ENCODE measurements around the gene SSTR1. TPM values are rescaled to one million over a fixed set of nuclear protein-coding genes. Genes with fewer than 3 reads are reported as not detected.
A peak's percentile ranks its signal among the peaks of the same experiment; 100 is the strongest.

SSTR1 gene
- total RNA-seq, 1 donor from 2014 or later, result 5.8 TPM

DNA sequence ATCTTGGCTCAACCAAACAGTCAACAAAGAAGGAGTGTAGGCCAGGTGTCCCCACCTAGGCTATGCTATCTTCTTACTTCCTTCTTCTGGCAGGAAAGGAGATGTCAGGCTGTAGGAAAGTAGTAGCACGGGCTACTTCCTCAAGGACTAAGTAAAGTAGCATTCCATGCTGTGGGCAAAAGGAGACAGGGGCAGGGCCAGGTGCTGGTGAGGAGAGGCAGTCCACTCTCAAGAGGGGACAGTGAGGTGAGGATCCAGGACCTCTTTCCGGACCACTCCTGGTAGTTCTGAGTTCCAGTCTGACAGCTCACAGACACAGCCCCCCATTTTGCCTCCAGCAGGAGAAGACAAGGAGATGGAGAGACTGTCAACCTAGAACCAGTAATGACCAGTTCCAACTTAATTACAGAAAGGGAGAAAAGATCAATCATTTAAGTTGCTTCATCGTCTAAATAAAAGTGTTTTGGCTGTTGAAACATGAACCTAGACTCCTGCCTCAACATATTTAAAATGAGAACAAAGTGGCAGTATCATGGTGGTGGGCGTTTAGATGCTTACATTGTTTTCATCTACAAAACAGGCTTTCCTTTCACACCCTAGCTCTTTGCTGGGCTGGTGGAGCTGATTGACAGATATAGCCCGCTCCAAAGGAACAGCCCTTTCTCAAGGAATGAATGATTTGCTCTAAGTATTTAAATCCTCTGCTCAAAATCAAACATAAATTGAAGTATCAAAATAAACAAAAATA lies 5.1 kb upstream of the SSTR1 start:
- no peak for DNase-seq (ENCODE audit: low spot score)

DNA sequence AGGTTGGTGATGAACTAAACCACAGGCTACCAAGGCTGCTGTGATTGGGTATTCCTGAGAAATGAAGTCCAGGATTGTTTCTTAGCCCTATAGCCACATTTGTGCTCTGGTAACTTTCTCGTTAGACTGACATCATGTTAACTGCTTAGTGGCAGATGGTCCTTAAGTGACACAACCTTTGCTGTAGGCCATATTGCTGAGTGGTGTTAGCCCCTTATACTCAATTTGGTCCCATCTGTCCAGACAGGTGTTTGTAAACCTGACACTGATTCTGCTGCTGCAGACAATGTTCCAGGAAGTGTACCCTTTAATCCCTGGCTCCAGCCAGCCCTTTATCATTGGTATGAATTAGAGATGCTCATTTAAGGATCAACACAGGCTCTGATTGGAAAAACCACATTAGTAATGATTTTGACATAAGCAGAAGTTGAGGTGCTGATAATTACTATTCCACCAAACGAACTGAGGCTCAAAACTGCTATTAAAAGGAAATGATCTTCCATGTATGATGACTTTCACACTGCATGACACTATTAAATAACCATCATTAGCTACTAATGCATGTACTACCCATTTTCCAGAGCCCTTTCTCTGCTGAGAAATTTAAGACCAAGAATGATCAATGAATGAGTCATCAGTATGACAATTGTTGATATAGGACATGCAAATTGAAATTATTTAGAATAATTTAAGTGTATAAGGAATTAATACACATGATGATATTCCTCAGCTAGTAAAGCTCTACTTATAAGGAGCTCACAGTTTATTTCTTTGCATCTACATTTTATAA lies 3.6 kb upstream of the SSTR1 start:
- no peak for DNase-seq (ENCODE audit: low spot score)

DNA sequence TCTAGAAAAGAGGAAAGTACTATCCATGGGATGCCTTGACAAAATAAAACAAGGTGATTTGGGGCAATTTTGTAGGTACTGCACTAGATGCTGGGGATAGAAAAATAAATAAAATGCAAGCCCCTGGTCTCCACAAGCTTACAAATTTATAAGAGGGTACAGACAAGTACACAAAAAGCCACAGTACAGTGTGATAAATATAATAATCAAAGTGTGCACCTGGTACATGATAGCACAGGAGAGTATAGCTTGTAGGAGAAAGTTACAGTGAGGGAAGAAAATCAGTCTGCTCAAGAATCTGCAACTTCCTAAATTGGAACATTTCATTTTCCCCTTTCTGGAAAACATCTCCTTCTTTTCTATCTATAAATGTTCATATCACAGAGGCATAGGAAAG lies 3.0 kb upstream of the SSTR1 start:
- DNase-seq (ENCODE audit: low spot score), result no peak

DNA sequence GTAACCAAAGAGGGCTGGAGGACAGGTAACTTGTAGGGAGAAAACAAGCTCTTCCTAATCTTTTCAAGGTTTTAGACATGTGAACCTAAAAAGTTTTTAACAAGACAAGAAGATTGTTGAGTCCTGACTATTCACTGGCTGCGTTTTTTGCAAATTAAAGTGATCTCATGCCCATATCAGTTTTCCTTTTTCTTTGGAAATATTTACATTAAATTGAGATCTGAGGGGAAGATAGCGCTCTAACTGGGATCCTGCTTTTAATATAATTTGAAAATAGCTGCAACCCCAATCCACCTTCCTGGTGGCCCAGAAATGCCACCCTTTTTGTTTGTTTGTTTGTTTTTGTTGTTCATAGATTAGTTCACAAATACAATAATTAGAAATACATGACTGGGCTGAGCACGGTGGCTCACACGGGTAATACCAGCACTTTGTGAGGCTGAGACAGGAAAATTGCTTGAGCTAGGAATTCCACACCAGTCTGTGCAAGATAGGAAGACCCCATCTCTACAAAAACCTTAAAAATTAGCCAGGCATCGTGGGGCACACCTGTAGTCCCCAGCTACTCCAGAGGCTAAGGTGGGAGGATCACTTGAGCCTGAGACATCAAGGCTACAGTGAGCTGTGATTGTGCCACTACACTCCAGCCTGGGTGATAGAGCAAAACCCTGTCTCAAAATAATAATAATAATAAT lies 2.4 kb upstream of the SSTR1 start:
- no peak for DNase-seq (ENCODE audit: low spot score)

DNA sequence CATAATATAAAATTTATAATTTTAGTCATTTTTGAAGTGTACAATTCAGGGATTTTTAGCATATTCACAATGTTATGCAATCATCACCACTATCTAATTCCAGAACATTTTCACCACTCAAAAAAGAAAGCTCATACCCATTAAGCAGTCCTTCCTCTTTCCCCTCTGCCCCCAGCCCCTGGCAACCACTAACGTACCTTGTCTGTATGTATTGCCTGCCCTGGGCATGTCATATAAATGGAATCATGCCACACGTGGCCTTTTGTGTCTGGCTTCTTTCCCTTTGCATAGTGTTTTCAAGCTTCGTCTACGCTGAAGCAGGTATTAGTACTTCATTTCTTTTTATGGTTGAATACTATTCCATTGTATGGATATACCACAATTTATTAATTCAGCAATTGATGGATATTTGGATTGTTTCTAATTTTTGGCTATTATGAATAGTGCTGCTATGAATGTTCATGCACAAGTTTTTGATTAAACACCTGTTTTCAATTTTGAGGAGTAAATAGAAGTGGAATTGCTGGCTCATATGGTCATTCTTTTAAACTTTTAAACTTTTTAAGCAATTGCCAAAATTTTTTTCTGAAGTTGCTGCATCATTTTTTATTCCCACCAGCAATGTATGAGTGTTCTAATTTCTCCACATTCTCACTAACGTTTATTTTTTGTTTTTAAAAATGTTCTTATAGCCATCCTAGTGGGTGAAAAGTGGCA lies 1.6 kb upstream of the SSTR1 start:
- no peak for DNase-seq (ENCODE audit: low spot score)

DNA sequence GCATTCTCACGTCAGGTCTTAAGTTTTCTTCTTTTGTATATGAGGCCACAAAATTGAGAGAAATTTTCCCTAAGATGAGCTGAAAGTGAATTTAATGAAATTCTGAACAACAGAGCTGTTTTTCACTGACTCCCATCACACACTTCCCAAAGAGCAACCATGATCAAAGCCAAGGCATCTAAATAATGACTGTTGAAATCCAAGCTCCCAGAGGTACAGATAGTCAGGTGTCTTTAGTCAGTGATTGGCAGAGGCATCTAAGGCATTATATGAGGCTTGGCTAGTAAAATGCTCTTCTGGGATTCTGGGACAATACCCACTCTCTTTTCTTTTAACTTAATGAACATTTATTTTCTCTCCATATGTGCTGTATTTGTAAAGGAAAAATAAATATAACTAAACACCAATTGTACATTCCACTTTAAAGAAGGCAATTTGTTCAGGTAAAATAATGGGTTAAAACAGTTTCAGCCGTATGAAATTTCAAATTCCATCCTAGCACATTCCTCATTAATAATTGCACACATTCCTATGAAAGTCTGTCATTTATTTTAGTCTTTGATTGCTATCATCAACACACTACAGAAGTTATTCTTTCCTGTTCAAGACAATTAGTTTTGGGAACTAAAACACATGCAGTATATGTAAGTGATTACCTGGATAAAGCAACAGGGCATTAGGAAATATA lies 871 bp upstream of the SSTR1 start:
- DNase-seq (ENCODE audit: low spot score), result no peak

DNA sequence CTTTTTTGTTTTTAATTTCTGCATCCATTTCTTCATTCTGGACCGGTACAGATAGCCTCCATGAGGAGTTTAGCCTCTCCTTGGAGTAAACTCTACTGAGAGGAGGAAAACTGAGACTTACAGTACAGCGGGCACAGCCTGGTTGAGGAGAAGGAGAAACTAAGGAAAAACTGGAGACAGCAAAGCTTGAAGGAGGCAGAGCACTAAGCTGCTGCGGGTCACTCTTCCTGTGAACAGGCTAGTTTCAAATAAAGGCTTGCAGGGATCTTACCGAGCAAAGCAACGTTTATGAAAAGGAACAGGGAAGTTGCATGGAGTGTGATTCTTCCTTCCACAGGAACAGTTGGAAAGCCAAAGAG lies 348 bp upstream of the SSTR1 start:
- peak; percentile 9 for DNase-seq (ENCODE audit: low spot score)

DNA sequence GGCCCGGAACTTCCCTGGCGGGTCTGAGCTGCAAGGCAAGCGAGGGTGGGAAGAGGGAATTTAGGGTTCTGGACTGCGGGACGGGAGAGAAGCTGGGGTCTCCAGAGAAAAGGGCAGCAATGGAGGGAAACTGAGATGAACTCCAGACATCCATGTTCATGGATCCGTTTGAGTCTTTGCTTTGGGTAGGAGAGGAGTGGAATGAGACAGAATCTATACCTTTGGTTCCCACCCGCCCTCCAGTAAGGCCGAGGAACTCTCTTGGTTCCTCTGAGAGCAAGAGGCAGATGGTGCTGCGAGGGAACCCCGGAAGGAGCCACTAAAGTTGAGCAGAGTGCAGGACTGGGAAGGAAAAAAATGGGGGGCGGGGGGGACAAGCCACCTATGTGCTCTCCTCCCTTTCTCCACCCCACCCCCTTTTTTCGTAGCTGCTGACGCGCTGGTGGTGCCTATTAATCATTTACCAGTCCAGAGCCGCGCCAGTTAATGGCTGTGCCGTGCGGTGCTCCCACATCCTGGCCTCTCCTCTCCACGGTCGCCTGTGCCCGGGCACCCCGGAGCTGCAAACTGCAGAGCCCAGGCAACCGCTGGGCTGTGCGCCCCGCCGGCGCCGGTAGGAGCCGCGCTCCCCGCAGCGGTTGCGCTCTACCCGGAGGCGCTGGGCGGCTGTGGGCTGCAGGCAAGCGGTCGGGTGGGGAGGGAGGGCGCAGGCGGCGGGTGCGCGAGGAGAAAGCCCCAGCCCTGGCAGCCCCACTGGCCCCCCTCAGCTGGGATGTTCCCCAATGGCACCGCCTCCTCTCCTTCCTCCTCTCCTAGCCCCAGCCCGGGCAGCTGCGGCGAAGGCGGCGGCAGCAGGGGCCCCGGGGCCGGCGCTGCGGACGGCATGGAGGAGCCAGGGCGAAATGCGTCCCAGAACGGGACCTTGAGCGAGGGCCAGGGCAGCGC lies 1.2 kb downstream of the SSTR1 start:
- peak; percentile 17 for DNase-seq (ENCODE audit: low spot score)

DNA sequence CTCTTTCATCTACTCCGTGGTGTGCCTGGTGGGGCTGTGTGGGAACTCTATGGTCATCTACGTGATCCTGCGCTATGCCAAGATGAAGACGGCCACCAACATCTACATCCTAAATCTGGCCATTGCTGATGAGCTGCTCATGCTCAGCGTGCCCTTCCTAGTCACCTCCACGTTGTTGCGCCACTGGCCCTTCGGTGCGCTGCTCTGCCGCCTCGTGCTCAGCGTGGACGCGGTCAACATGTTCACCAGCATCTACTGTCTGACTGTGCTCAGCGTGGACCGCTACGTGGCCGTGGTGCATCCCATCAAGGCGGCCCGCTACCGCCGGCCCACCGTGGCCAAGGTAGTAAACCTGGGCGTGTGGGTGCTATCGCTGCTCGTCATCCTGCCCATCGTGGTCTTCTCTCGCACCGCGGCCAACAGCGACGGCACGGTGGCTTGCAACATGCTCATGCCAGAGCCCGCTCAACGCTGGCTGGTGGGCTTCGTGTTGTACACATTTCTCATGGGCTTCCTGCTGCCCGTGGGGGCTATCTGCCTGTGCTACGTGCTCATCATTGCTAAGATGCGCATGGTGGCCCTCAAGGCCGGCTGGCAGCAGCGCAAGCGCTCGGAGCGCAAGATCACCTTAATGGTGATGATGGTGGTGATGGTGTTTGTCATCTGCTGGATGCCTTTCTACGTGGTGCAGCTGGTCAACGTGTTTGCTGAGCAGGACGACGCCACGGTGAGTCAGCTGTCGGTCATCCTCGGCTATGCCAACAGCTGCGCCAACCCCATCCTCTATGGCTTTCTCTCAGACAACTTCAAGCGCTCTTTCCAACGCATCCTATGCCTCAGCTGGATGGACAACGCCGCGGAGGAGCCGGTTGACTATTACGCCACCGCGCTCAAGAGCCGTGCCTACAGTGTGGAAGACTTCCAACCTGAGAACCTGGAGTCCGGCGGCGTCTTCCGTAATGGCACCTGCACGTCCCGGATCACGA lies 2.2 kb downstream of the SSTR1 start:
- DNase-seq (ENCODE audit: low spot score), result no peak

DNA sequence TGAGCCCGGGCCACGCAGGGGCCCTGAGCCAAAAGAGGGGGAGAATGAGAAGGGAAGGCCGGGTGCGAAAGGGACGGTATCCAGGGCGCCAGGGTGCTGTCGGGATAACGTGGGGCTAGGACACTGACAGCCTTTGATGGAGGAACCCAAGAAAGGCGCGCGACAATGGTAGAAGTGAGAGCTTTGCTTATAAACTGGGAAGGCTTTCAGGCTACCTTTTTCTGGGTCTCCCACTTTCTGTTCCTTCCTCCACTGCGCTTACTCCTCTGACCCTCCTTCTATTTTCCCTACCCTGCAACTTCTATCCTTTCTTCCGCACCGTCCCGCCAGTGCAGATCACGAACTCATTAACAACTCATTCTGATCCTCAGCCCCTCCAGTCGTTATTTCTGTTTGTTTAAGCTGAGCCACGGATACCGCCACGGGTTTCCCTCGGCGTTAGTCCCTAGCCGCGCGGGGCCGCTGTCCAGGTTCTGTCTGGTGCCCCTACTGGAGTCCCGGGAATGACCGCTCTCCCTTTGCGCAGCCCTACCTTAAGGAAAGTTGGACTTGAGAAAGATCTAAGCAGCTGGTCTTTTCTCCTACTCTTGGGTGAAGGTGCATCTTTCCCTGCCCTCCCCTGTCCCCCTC lies 3.0 kb downstream of the SSTR1 start:
- DNase-seq (ENCODE audit: low spot score), result no peak

DNA sequence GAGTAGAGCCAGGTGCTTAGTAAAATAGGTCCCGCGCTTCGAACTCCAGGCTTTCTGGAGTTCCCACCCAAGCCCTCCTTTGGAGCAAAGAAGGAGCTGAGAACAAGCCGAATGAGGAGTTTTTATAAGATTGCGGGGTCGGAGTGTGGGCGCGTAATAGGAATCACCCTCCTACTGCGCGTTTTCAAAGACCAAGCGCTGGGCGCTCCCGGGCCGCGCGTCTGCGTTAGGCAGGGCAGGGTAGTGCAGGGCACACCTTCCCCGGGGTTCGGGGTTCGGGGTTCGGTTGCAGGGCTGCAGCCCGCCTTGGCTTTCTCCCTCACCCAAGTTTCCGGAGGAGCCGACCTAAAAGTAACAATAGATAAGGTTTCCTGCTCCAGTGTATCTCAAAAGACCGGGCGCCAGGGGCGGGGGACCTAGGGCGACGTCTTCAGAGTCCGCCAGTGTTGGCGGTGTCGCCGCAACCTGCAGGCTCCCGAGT lies 3.6 kb downstream of the SSTR1 start:
- DNase-seq (ENCODE audit: low spot score), result no peak

DNA sequence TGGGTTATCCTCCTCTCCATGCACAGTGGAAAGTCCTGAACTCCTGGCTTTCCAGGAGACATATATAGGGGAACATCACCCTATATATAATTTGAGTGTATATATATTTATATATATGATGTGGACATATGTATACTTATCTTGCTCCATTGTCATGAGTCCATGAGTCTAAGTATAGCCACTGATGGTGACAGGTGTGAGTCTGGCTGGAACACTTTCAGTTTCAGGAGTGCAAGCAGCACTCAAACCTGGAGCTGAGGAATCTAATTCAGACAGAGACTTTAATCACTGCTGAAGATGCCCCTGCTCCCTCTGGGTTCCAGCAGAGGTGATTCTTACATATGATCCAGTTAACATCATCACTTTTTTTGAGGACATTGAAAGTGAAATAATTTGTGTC lies 4.4 kb downstream of the SSTR1 start:
- DNase-seq (ENCODE audit: low spot score), result no peak

DNA sequence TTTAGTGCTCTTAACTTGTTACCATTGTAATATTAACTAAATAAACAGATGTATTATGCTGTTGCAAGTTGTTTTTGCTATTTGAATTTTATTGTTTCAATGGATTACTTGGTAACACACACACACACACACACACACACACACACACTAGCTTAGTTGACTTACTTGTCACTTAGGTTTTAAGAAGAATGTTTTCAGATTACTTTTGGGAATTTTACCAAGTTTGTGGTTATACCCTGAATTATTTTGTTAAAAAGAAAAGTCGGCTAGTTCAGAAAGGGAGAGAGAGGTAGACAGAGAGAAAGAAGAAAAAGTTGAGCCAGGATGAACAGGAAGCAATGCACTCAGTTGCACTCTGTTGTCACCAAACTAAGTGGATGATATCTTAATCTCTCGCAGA lies 5.3 kb downstream of the SSTR1 start:
- no peak for DNase-seq (ENCODE audit: low spot score)

DNA sequence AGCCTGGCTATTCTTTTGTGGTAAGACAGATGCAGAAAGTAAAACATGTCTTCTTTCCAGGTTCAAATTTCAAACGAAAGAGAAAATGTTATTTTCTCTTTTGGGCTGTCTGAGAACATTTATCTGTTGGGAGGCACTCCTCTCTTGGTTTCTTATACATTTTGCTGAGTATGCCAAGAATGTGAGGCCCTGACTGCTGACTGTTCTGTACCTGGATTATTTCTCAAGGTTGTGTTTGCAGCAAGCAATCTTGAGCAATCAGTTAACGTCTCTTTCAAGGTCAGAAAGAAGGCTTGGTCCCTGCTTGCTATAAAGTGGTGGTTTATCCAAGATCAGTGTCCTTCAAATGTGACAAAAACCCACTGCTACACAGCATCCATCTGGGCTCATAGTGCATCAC lies 9.8 kb downstream of the SSTR1 start:
- peak; percentile 17 for DNase-seq (ENCODE audit: low spot score)

DNA sequence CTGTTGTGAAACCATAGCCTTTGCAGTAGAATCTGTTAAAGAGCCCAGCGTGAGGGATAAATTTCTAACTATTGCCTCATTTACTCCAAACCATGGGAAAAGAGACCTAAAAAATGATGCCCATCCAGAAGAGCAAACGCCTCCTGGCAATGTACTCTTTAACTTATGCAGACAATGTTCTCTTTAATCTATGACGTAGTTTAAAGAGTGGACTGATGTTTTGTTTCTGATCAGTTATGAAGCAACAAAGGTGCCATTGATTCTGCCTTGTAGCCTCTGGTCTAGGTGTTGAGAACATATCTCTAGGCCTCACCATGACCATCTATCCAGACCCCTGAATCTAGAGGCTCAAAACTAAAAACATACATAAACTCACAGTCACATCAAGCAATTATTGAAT lies 13.4 kb downstream of the SSTR1 start:
- no peak for DNase-seq (ENCODE audit: low spot score)

DNA sequence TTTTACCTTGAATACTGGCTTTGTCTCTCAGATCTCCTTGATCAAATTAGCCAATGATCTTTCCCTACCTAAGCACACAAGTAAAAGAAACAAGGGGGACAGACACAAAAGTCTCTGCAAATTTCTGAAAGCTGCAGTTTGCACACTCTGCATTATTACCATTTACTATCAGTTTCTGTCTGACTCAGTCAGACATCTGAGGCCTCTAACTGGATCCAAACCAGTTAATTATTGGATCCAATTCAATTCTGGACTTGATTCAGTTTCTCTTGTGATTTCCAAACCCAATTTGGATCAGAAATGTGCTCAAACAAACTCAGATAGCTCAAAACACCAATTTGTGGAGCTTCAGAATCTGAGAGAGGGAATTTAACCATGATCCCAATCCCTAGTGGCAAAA lies 16.6 kb downstream of the SSTR1 start:
- DNase-seq (ENCODE audit: low spot score), result no peak

DNA sequence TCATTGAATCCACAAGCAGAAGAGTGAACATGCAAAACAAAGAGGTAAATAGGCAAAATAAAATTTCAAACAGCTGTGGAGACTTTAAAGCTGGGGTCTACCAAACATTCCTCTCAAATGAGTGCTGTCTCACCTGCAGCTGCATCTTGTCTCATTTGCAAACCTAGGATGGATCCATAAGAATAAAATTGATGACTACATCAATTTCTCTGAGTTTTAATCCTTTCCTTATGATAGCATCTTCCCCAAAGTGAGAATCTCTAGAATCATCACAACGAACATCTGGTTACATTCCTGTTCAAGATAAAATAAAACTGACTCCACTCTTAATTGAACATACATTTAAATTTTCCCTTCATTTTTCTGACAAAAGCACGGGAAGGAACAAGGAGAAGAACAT lies 18.2 kb downstream of the SSTR1 start:
- DNase-seq (ENCODE audit: low spot score), result no peak

DNA sequence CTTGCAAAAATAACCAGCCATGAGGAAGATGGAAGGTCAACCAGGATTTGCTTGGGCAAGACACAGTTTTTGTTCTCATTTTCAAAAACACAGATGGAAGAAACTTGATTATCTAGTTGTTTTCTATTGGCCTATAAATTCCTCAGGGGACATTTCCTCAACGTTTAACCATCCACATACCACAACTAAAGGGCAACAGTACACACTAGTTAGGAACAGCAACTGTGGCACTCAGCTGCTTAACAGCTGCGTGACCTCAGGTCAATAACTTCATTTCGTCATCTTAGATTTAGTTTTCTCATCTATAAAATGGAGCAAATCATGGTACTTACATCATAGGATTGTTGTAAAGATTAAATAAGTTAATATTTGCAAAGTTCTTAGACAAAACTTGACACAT lies 18.7 kb downstream of the SSTR1 start:
- DNase-seq (ENCODE audit: low spot score), result no peak

Measured in umbilical cord (tissue), 2 donors.